Activated T-helper 1 cell treated with anti-CD3 and anti-CD28 coated beads, Interleukin-2, amount 50 U/mL, for 16 hours (primary cell): ENCODE data around the gene HSFX1.

Experiments
- DNase-seq, 2 donors: peaks; one replicate each; pipeline ENCODE4 v3.0.0-alpha.2; 2020; ENCODE audit warnings: low read depth in 1 of 2, low spot score in 1 of 2

The HSFX1 gene

GRCh38 chrX:149803458-149804062 is 29.7 kb downstream of the HSFX1 start:
- DNase-seq = no peak

- DNase-seq = no peak
Observed at GRCh38 chrX:149804102-149804501, 30.2 kb downstream of the HSFX1 start.

- no peak for DNase-seq
Observed at GRCh38 chrX:149807747-149808458, 34.0 kb downstream of the HSFX1 start.

- no peak for DNase-seq
Observed at GRCh38 chrX:149818652-149819051, 44.8 kb downstream of the HSFX1 start.

GRCh38 chrX:149819371-149819770 is 45.5 kb downstream of the HSFX1 start:
- DNase-seq = no peak

GRCh38 chrX:149825424-149825823 is 51.6 kb downstream of the HSFX1 start:
- DNase-seq = no peak
